Spleen (tissue), 7 donors: ENCODE results near the gene SH3BGRL3.

Experiments used
- POLR2AphosphoS5 ChIP-seq, 3 donors: sonication (generic); formaldehyde crosslinking; IDR thresholded peaks; one replicate each; pipeline ENCODE4 v1.5.1; 2017; ENCODE audit warnings: antibody characterized with exemption in 3 of 3
- TF ChIP-seq, protein P1 (sequence below), 11 experiments: fragments of 200-600 bp in 7 of 11; fragments of 450-650 bp in 4 of 11; sonication (generic) in 4 of 11; IDR thresholded peaks in 8 of 11; conservative IDR thresholded peaks in 3 of 11; 1 replicate in 7 of 11; 2 replicates in 4 of 11; pipeline versions ENCODE4 v1.4.0 to v1.8.0; 2016 to 2021; ENCODE audit warnings: antibody characterized with exemption in 11 of 11, inconsistent platforms in 4 of 11, mild to moderate bottlenecking in 1 of 11
- donor health status: DM: no; HTN: no; CAD: no; lungs with moderate emphysema.
- donor health status: DM: no; HTN: no; CAD: no.
- donor health status: DM: no; HTN: no; CAD: no.

DNA sequence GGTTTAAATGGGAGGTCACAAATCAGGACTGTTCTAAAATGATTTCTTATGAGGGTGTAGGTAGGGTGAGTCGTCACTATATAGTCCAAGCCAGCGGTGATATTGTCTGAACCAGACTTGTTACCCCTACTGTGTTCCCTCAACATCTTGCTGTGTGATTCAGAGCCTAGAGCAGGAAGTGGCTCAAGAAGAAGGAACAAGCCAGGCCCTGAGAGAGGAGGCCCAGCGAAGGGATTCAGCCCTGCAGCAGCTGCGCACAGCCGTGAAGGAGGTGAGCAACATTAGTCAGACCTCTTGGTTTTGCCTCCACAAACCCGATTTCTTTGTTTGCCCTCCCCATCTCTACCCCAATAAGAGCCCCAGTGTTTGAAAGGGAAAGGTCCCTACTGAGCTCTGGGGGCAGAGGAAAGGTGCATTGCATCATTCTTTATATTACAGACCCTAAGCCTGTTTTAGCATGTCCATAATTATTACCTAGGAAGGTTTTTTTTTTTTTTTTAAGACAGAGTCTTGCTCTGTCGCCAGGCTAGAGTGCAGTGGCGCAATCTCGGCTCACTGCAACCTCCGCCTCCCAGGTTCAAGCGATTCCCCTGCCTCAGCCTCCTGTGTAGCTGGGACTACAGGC, 5.0 kb upstream of the SH3BGRL3 start:
- TF ChIP-seq, protein P1, sequence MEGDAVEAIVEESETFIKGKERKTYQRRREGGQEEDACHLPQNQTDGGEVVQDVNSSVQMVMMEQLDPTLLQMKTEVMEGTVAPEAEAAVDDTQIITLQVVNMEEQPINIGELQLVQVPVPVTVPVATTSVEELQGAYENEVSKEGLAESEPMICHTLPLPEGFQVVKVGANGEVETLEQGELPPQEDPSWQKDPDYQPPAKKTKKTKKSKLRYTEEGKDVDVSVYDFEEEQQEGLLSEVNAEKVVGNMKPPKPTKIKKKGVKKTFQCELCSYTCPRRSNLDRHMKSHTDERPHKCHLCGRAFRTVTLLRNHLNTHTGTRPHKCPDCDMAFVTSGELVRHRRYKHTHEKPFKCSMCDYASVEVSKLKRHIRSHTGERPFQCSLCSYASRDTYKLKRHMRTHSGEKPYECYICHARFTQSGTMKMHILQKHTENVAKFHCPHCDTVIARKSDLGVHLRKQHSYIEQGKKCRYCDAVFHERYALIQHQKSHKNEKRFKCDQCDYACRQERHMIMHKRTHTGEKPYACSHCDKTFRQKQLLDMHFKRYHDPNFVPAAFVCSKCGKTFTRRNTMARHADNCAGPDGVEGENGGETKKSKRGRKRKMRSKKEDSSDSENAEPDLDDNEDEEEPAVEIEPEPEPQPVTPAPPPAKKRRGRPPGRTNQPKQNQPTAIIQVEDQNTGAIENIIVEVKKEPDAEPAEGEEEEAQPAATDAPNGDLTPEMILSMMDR (IDR thresholded peaks at IDR 0.05 in 8 of 11, conservative IDR thresholded peaks at IDR 0.05 in 3 of 11) = no peak
- peak in 1 of 3 donors; percentile 18 for TF ChIP-seq POLR2AphosphoS5 (IDR thresholded peaks at IDR 0.05)
